Tibial nerve (tissue), 4 donors: Measurements from ENCODE around the gene VAT1L. TPM values are rescaled to one million over a fixed set of nuclear protein-coding genes. Genes with fewer than 3 reads are reported as not detected.

Source experiments
- DNase-seq, 2 donors: peaks; one replicate each; pipeline ENCODE4 v3.0.0-alpha.2; 2019; ENCODE audit warnings: low spot score in 2 of 2
- H3K27ac ChIP-seq, 4 donors: fragments of 200-600 bp; sonication (generic) in 3 of 4; one replicate each; pipeline ENCODE4 v1.5.1; 2017 to 2019; ENCODE audit warnings: mild to moderate bottlenecking in 1 of 4
- H3K27me3 ChIP-seq, 2 donors: fragments of 200-600 bp; sonication (generic) in 1 of 2; one replicate each; pipeline versions ENCODE4 v1.5.1 to v1.6.0; 2017 to 2019
- H3K36me3 ChIP-seq, 3 donors: fragments of 200-600 bp; sonication (generic); one replicate each; pipeline ENCODE4 v1.5.1; 2018 to 2019
- H3K4me1 ChIP-seq, 4 donors: fragments of 200-600 bp; sonication (generic) in 3 of 4; one replicate each; pipeline ENCODE4 v1.5.1; 2017 to 2019
- H3K4me3 ChIP-seq, 4 donors: fragments of 200-600 bp; sonication (generic) in 3 of 4; one replicate each; pipeline ENCODE4 v1.5.1; 2017 to 2019; ENCODE audit warnings: mild to moderate bottlenecking in 1 of 4, moderate library complexity in 1 of 4
- H3K9me3 ChIP-seq, 4 donors: fragments of 200-600 bp; sonication (generic) in 3 of 4; one replicate each; pipeline ENCODE4 v1.5.1; 2017 to 2019
- CTCF ChIP-seq, 5 experiments: fragments of 200-600 bp in 3 of 5; fragments of 450-650 bp in 2 of 5; sonication (generic) in 3 of 5; IDR thresholded peaks; one replicate each; pipeline ENCODE4 v1.5.1; 2016 to 2019; ENCODE audit warnings: antibody characterized with exemption in 5 of 5, mild to moderate bottlenecking in 3 of 5, moderate library complexity in 2 of 5
- EP300 ChIP-seq, 2 donors: sonication (generic); formaldehyde crosslinking; IDR thresholded peaks; one replicate each; pipeline ENCODE4 v1.6.1; 2017; ENCODE audit warnings: antibody characterized with exemption in 2 of 2, mild to moderate bottlenecking in 1 of 2
- POLR2A ChIP-seq, 2 donors: fragments of 450-650 bp; IDR thresholded peaks; one replicate each; pipeline ENCODE4 v1.6.1; 2017; ENCODE audit warnings: antibody characterized with exemption in 2 of 2, mild to moderate bottlenecking in 2 of 2, moderate library complexity in 2 of 2
- WGBS, 2 donors: methylation state at CpG; one replicate each; pipeline ENCODE4 v1.1.5; 2018; 5-methylcytosine and 5-hydroxymethylcytosine counted together
- total RNA-seq, 4 donors: library from RNA; depleted of rRNA; stranded (reverse); fragments of >200 nt; gene quantifications; one replicate each; pipeline ENCODE4 v1.1.0, GENCODE V29; 2016

VAT1L gene
- total RNA-seq, 4 donors from 2014 or later: 7.2 to 21.6 (median 19.5) TPM

- peaks cover 0 to 6% (median 0%) of the 10 kb centered on the region in 4 donors for H3K4me1 ChIP-seq
- DNase-seq: peak; percentile 77 to 91
- H3K27me3 ChIP-seq: no peaks in the 10 kb centered on the region
- H3K4me3 ChIP-seq: no peak overlapping the region
- no peak overlapping the region for H3K27ac ChIP-seq
- no peaks in the 10 kb centered on the region for H3K36me3 ChIP-seq
- no peaks in the 10 kb centered on the region for H3K9me3 ChIP-seq
- 33 to 35% methylated on average over 16 of the region's 16 CpGs for WGBS, 2 donors
- peak; percentile 66 to 90 (median 74) for TF ChIP-seq CTCF (IDR thresholded peaks at IDR 0.05)
- no peak for TF ChIP-seq POLR2A (IDR thresholded peaks at IDR 0.05)
Measured at GRCh38 chr16:77971306-77972061, 183.1 kb downstream of the VAT1L start.

- Histone ChIP-seq H3K9me3 (no peaks in the 10 kb centered on the region), H3K27me3 (no peaks in the 10 kb centered on the region), H3K4me3 (no peak overlapping the region), H3K27ac (no peak overlapping the region), H3K4me1 (peaks cover 0 to 6% (median 0%) of the 10 kb centered on the region in 4 donors), H3K36me3 (no peaks in the 10 kb centered on the region)
- 66 to 77% methylated on average over 1 of the region's 1 CpG for WGBS, 2 donors
- TF ChIP-seq CTCF (IDR thresholded peaks at IDR 0.05) (no peak), POLR2A (IDR thresholded peaks at IDR 0.05) (no peak), EP300 (IDR thresholded peaks at IDR 0.05) (no peak)
- DNase-seq: no peak
Measured at GRCh38 chr16:77972062-77972392, 183.7 kb downstream of the VAT1L start.

GRCh38 chr16:77974883-77975282, 186.5 kb downstream of the VAT1L start:
- H3K27me3 ChIP-seq: no peaks in the 10 kb centered on the region
- peaks cover 0 to 6% (median 0%) of the 10 kb centered on the region in 4 donors for H3K4me1 ChIP-seq
- H3K27ac ChIP-seq: no peak overlapping the region
- WGBS, 2 donors: 79 to 85% methylated on average over 5 of the region's 5 CpGs
- DNase-seq: no peak
- TF ChIP-seq CTCF (IDR thresholded peaks at IDR 0.05): no peak
- no peak for TF ChIP-seq EP300 (IDR thresholded peaks at IDR 0.05)
- no peak for TF ChIP-seq POLR2A (IDR thresholded peaks at IDR 0.05)
- H3K36me3 ChIP-seq: no peaks in the 10 kb centered on the region
- H3K9me3 ChIP-seq: no peaks in the 10 kb centered on the region
- no peak overlapping the region for H3K4me3 ChIP-seq

- Histone ChIP-seq H3K4me1 (peaks cover 0 to 6% (median 0%) of the 10 kb centered on the region in 4 donors), H3K36me3 (no peaks in the 10 kb centered on the region), H3K4me3 (no peak overlapping the region), H3K27ac (no peak overlapping the region), H3K9me3 (no peaks in the 10 kb centered on the region), H3K27me3 (no peaks in the 10 kb centered on the region)
- 47 to 62% methylated on average over 3 of the region's 3 CpGs for WGBS, 2 donors
- DNase-seq: no peak
- no peak for TF ChIP-seq CTCF (IDR thresholded peaks at IDR 0.05)
- no peak for TF ChIP-seq EP300 (IDR thresholded peaks at IDR 0.05)
- no peak for TF ChIP-seq POLR2A (IDR thresholded peaks at IDR 0.05)
Measured at GRCh38 chr16:77975942-77976341, 187.6 kb downstream of the VAT1L start.

GRCh38 chr16:77977339-77977738, 189.0 kb downstream of the VAT1L start:
- TF ChIP-seq POLR2A (IDR thresholded peaks at IDR 0.05) (no peak), CTCF (IDR thresholded peaks at IDR 0.05) (no peak), EP300 (IDR thresholded peaks at IDR 0.05) (no peak)
- no peak for DNase-seq
- Histone ChIP-seq H3K27ac (no peak overlapping the region), H3K27me3 (no peaks in the 10 kb centered on the region), H3K4me1 (no peaks in the 10 kb centered on the region), H3K9me3 (no peaks in the 10 kb centered on the region), H3K4me3 (no peak overlapping the region), H3K36me3 (no peaks in the 10 kb centered on the region)
- WGBS, 2 donors: 74 to 79% methylated on average over 5 of the region's 5 CpGs
